ENCODE measurements around the gene CAB39L.
A peak's percentile ranks its signal among the peaks of the same experiment; 100 is the strongest.

Gene CAB39L

GRCh38 chr13:49370371-49370770, 73.5 kb downstream of the CAB39L start:
- H3K9ac ChIP-seq (ENCODE audit: low read depth, low read length, poor library complexity) = no peak overlapping the region
- no peak overlapping the region for H3K4me3 ChIP-seq (ENCODE audit: low read length in 2 of 2)
- H2BK12ac ChIP-seq (ENCODE audit: low read length) = no peak overlapping the region
- no peak overlapping the region for H4K91ac ChIP-seq (ENCODE audit: low read depth, low read length, poor library complexity)
- no peak overlapping the region for H4K8ac ChIP-seq (ENCODE audit: low read depth, low read length)
- no peak overlapping the region for H2BK120ac ChIP-seq (ENCODE audit: low read depth, low read length)
- peaks cover 0 to 3% of the 10 kb centered on the region in 2 donors for H3K4me1 ChIP-seq (ENCODE audit: control insufficient read depth in 2 of 2, insufficient read depth in 1 of 2, low read depth in 1 of 2, low read length in 2 of 2)
- H3K9me3 ChIP-seq (replicated peaks in 1 of 2; ENCODE audit: control insufficient read depth in 2 of 2, insufficient read depth in 1 of 2, low read depth in 1 of 2, low read length in 2 of 2) = no peaks in the 10 kb centered on the region
- H3K27me3 ChIP-seq (ENCODE audit: control insufficient read depth in 3 of 3, insufficient read depth in 3 of 3, low read depth in 1 of 3, low read length in 3 of 3) = no peaks in the 10 kb centered on the region
- no CpG with 5 or more reads among the region's 2 CpGs for WGBS, 2 donors (ENCODE audit: extremely low coverage in 2 of 2, insufficient read length in 2 of 2, insufficient replicate concordance in 1 of 2)
- no peak overlapping the region for H3K4me2 ChIP-seq (ENCODE audit: insufficient read depth, low read length, poor library complexity, severe bottlenecking)
- no peak overlapping the region for H3K18ac ChIP-seq (ENCODE audit: low read length)
- no peaks in the 10 kb centered on the region for H3K36me3 ChIP-seq (replicated peaks in 1 of 2; ENCODE audit: control insufficient read depth in 2 of 2, insufficient read depth in 2 of 2, low read length in 2 of 2)
- H2AFZ ChIP-seq (ENCODE audit: low read length) = no peak overlapping the region
- H3K27ac ChIP-seq (replicated peaks; ENCODE audit: low read length) = no peak overlapping the region
- H2BK5ac ChIP-seq (ENCODE audit: low read length) = no peak overlapping the region
- H3K79me1 ChIP-seq (ENCODE audit: low read depth, low read length) = no peaks in the 10 kb centered on the region
- H2AK5ac ChIP-seq (ENCODE audit: low read depth, low read length) = no peak overlapping the region
- H3K4ac ChIP-seq (ENCODE audit: low read length) = no peak overlapping the region
- H3K23ac ChIP-seq (ENCODE audit: low read depth, low read length, poor library complexity) = no peak overlapping the region
- peak; percentile 20 for DNase-seq (ENCODE audit: low spot score)
- H3K14ac ChIP-seq (ENCODE audit: low read length) = no peak overlapping the region
- H2BK15ac ChIP-seq (ENCODE audit: low read length) = no peak overlapping the region

GRCh38 chr13:49369866-49370265, 74.0 kb downstream of the CAB39L start:
- Histone ChIP-seq H4K91ac (ENCODE audit: low read depth, low read length, poor library complexity) (no peak overlapping the region), H3K4me1 (ENCODE audit: control insufficient read depth in 2 of 2, insufficient read depth in 1 of 2, low read depth in 1 of 2, low read length in 2 of 2) (peaks cover 0 to 3% of the 10 kb centered on the region in 2 donors), H3K14ac (ENCODE audit: low read length) (no peak overlapping the region), H2BK5ac (ENCODE audit: low read length) (no peak overlapping the region), H2BK120ac (ENCODE audit: low read depth, low read length) (no peak overlapping the region), H3K27ac (replicated peaks; ENCODE audit: low read length) (no peak overlapping the region), H3K27me3 (ENCODE audit: control insufficient read depth in 3 of 3, insufficient read depth in 3 of 3, low read depth in 1 of 3, low read length in 3 of 3) (no peaks in the 10 kb centered on the region), H2AFZ (ENCODE audit: low read length) (no peak overlapping the region), H3K9ac (ENCODE audit: low read depth, low read length, poor library complexity) (no peak overlapping the region), H3K23ac (ENCODE audit: low read depth, low read length, poor library complexity) (no peak overlapping the region), H2BK15ac (ENCODE audit: low read length) (no peak overlapping the region), H4K8ac (ENCODE audit: low read depth, low read length) (no peak overlapping the region), H2BK12ac (ENCODE audit: low read length) (no peak overlapping the region), H2AK5ac (ENCODE audit: low read depth, low read length) (no peak overlapping the region), H3K4me2 (ENCODE audit: insufficient read depth, low read length, poor library complexity, severe bottlenecking) (no peak overlapping the region), H3K4me3 (ENCODE audit: low read length in 2 of 2) (no peak overlapping the region), H3K4ac (ENCODE audit: low read length) (no peak overlapping the region), H3K18ac (ENCODE audit: low read length) (no peak overlapping the region), H3K79me1 (ENCODE audit: low read depth, low read length) (no peaks in the 10 kb centered on the region), H3K9me3 (replicated peaks in 1 of 2; ENCODE audit: control insufficient read depth in 2 of 2, insufficient read depth in 1 of 2, low read depth in 1 of 2, low read length in 2 of 2) (no peaks in the 10 kb centered on the region), H3K36me3 (replicated peaks in 1 of 2; ENCODE audit: control insufficient read depth in 2 of 2, insufficient read depth in 2 of 2, low read length in 2 of 2) (no peaks in the 10 kb centered on the region)
- DNase-seq (ENCODE audit: low spot score) = no peak
- no CpG with 5 or more reads among the region's 4 CpGs for WGBS, 2 donors (ENCODE audit: extremely low coverage in 2 of 2, insufficient read length in 2 of 2, insufficient replicate concordance in 1 of 2)

- H3K4ac ChIP-seq (ENCODE audit: low read length) = no peak overlapping the region
- no peak overlapping the region for H2BK5ac ChIP-seq (ENCODE audit: low read length)
- H4K8ac ChIP-seq (ENCODE audit: low read depth, low read length) = no peak overlapping the region
- no peak overlapping the region for H3K9ac ChIP-seq (ENCODE audit: low read depth, low read length, poor library complexity)
- no peak overlapping the region for H3K18ac ChIP-seq (ENCODE audit: low read length)
- H2AFZ ChIP-seq (ENCODE audit: low read length) = no peak overlapping the region
- H2BK15ac ChIP-seq (ENCODE audit: low read length) = no peak overlapping the region
- no peaks in the 10 kb centered on the region for H3K9me3 ChIP-seq (replicated peaks in 1 of 2; ENCODE audit: control insufficient read depth in 2 of 2, insufficient read depth in 1 of 2, low read depth in 1 of 2, low read length in 2 of 2)
- no peak for DNase-seq (ENCODE audit: low spot score)
- no peaks in the 10 kb centered on the region for H3K27me3 ChIP-seq (ENCODE audit: control insufficient read depth in 3 of 3, insufficient read depth in 3 of 3, low read depth in 1 of 3, low read length in 3 of 3)
- WGBS, 2 donors (ENCODE audit: extremely low coverage in 2 of 2, insufficient read length in 2 of 2, insufficient replicate concordance in 1 of 2) = no CpG with 5 or more reads among the region's 2 CpGs
- no peak overlapping the region for H2BK120ac ChIP-seq (ENCODE audit: low read depth, low read length)
- peaks cover 0 to 3% of the 10 kb centered on the region in 2 donors for H3K4me1 ChIP-seq (ENCODE audit: control insufficient read depth in 2 of 2, insufficient read depth in 1 of 2, low read depth in 1 of 2, low read length in 2 of 2)
- H3K4me2 ChIP-seq (ENCODE audit: insufficient read depth, low read length, poor library complexity, severe bottlenecking) = no peak overlapping the region
- no peaks in the 10 kb centered on the region for H3K36me3 ChIP-seq (replicated peaks in 1 of 2; ENCODE audit: control insufficient read depth in 2 of 2, insufficient read depth in 2 of 2, low read length in 2 of 2)
- no peak overlapping the region for H3K4me3 ChIP-seq (ENCODE audit: low read length in 2 of 2)
- H3K27ac ChIP-seq (replicated peaks; ENCODE audit: low read length) = no peak overlapping the region
- no peak overlapping the region for H2BK12ac ChIP-seq (ENCODE audit: low read length)
- no peak overlapping the region for H3K14ac ChIP-seq (ENCODE audit: low read length)
- H4K91ac ChIP-seq (ENCODE audit: low read depth, low read length, poor library complexity) = no peak overlapping the region
- no peak overlapping the region for H3K23ac ChIP-seq (ENCODE audit: low read depth, low read length, poor library complexity)
- H2AK5ac ChIP-seq (ENCODE audit: low read depth, low read length) = no peak overlapping the region
- no peaks in the 10 kb centered on the region for H3K79me1 ChIP-seq (ENCODE audit: low read depth, low read length)
Measured at GRCh38 chr13:49368688-49369087, 75.2 kb downstream of the CAB39L start.

GRCh38 chr13:49367640-49368422, 76.0 kb downstream of the CAB39L start:
- Histone ChIP-seq H2AFZ (ENCODE audit: low read length) (no peak overlapping the region), H3K14ac (ENCODE audit: low read length) (no peak overlapping the region), H4K8ac (ENCODE audit: low read depth, low read length) (no peak overlapping the region), H2BK120ac (ENCODE audit: low read depth, low read length) (no peak overlapping the region), H4K91ac (ENCODE audit: low read depth, low read length, poor library complexity) (no peak overlapping the region), H3K4me2 (ENCODE audit: insufficient read depth, low read length, poor library complexity, severe bottlenecking) (no peak overlapping the region), H3K79me1 (ENCODE audit: low read depth, low read length) (no peaks in the 10 kb centered on the region), H3K9ac (ENCODE audit: low read depth, low read length, poor library complexity) (no peak overlapping the region), H3K18ac (ENCODE audit: low read length) (no peak overlapping the region), H2BK12ac (ENCODE audit: low read length) (no peak overlapping the region), H3K4ac (ENCODE audit: low read length) (no peak overlapping the region), H2BK15ac (ENCODE audit: low read length) (no peak overlapping the region), H3K27me3 (ENCODE audit: control insufficient read depth in 3 of 3, insufficient read depth in 3 of 3, low read depth in 1 of 3, low read length in 3 of 3) (no peaks in the 10 kb centered on the region), H2BK5ac (ENCODE audit: low read length) (no peak overlapping the region), H3K23ac (ENCODE audit: low read depth, low read length, poor library complexity) (no peak overlapping the region), H3K4me1 (ENCODE audit: control insufficient read depth in 2 of 2, insufficient read depth in 1 of 2, low read depth in 1 of 2, low read length in 2 of 2) (peaks cover 0 to 3% of the 10 kb centered on the region in 2 donors), H3K4me3 (ENCODE audit: low read length in 2 of 2) (no peak overlapping the region), H3K27ac (replicated peaks; ENCODE audit: low read length) (no peak overlapping the region), H2AK5ac (ENCODE audit: low read depth, low read length) (no peak overlapping the region), H3K36me3 (replicated peaks in 1 of 2; ENCODE audit: control insufficient read depth in 2 of 2, insufficient read depth in 2 of 2, low read length in 2 of 2) (no peaks in the 10 kb centered on the region), H3K9me3 (replicated peaks in 1 of 2; ENCODE audit: control insufficient read depth in 2 of 2, insufficient read depth in 1 of 2, low read depth in 1 of 2, low read length in 2 of 2) (no peaks in the 10 kb centered on the region)
- DNase-seq (ENCODE audit: low spot score) = peak; percentile 26
- no CpG with 5 or more reads among the region's 5 CpGs for WGBS, 2 donors (ENCODE audit: extremely low coverage in 2 of 2, insufficient read length in 2 of 2, insufficient replicate concordance in 1 of 2)
